ENCODE measurements around the gene GPS2.

DNA sequence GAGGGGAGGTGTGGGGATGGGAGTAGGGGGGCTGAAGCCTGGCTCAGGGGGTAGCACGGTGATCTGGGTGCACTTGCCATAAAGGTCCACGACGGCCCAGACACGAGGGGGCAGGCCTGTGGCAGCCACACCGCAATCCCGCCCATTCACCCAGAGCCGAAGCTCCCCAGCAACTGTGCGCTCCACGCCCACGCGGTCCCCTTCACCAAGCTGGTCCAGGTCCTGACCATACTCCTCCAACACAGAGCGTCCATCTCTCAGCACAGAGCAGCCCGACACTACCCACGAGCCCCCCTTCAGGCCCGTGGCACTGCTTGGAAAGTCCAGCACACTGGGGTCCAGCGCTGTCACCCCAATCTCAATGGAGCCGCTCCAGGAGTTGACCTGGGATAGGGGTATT is 12.3 kb upstream of the GPS2 start:
- no peak for TF ChIP-seq CTCF (conservative IDR thresholded peaks at IDR 0.05; ENCODE audit: low read length)
- no peak for TF ChIP-seq EZH2phosphoT487 (IDR thresholded peaks at IDR 0.05; ENCODE audit: borderline replicate concordance)

All from Loucy (cell line).